GM19452 (cell line): ENCODE data around the gene CRBN.

Experiments
- ATAC-seq: cut with Tn5 transposase; IDR thresholded peaks from one replicate; pipeline ENCODE4 v1.9.1; 2021; ENCODE audit not compliant: unreplicated experiment

CRBN gene

DNA sequence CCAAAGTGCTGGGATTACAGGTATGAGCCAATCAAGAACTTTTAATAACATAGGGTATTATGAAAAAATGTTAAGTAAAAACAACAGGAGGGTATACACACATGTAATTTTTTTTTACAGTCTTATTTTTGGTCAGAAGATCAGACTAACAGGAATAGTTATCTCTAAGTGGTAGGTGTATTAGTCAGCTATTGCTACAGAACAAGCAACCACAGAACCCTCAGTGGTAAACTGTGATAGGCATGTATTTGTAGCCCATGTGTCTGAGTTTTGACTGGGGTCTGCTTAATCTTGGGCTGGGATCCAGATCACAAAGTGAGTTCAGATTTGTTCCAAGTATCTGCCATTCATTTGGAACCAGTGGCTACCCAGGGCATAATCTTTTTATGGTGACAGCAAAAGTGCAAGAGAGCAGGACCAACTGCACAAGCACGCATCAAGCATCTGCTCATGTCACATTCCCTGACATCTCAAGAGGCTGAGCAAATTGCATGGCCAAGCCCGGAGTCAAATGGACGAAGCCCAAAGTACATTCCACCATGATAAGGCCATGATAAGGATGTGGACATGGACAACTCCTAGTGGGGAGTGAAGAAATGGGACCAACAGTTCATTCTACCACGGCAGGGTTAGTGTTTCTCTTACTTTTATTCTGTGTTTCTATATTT lies 66.3 kb downstream of the CRBN start:
- no peak for ATAC-seq

- ATAC-seq, result no peak
Measured at GRCh38 chr3:3110749-3111361, 68.6 kb downstream of the CRBN start.

- no peak for ATAC-seq
Measured at GRCh38 chr3:3110299-3110630, 69.2 kb downstream of the CRBN start, which contains the start of gene IL5RA. Gene IL5RA (minus strand): TSS chr3:3110374. CDS start chr3:3104984, 5,390 bp downstream.

- ATAC-seq, result peak; percentile 88
Measured at GRCh38 chr3:3109407-3110298, 69.8 kb downstream of the CRBN start.

DNA sequence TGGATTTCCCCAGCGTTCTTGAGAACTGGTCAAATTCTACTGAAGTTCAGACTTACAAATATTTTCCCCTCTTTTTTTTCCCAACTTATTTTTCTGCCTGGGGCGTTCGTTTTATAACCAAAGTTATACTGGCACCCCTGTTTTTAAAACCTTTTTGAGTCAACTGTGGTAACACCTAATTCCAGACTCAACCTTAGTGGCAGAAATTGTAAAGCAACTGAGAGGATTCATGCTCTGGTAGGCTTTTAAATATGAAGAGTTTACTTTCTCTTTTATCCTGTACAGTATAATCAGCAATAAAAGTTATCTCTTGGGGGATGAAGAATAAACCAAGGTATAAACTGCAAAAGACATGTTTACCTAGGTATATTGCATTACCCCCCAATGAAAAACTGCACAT lies 71.6 kb downstream of the CRBN start:
- ATAC-seq, result no peak

DNA sequence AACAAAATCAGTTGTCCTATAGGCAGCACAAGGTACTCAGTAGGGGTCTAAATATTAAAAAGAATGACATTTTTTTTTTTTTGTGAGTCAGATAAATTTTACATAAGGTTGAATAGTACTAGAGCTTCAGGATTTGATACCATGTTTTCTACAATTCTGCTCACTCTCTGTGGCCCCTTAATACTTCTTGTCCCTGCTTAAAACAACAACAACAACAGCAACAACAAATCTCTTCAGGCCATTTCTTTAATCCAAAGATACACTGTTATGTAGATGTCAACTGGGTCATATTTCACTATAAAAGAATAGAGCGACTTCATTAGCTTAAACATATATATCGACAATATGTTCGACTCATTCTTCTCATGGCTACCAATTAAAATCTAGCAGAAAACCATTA lies 72.3 kb downstream of the CRBN start:
- no peak for ATAC-seq

GRCh38 chr3:3105815-3106214 lies 73.7 kb downstream of the CRBN start:
- no peak for ATAC-seq

DNA sequence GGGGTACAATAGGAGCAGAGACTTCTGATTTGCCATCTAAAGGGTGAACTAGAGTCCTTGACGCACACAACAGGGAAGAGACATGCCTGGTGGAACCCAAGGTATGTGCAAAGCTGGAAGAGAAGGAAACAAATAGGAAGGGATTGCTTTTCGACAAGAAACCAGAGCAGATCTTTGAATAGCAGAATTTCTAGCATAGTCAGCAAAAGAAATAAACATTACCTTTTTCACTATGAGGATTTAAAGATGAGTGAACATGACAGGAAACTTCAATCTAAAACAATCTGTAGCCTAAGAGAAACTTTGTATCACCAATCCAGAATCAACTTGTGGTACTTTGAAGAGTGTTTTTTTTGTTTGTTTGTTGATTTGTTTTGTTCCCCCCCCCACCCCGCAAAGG lies 74.2 kb downstream of the CRBN start:
- no peak for ATAC-seq

GRCh38 chr3:3102751-3103150 lies 76.7 kb downstream of the CRBN start:
- ATAC-seq, result no peak

DNA sequence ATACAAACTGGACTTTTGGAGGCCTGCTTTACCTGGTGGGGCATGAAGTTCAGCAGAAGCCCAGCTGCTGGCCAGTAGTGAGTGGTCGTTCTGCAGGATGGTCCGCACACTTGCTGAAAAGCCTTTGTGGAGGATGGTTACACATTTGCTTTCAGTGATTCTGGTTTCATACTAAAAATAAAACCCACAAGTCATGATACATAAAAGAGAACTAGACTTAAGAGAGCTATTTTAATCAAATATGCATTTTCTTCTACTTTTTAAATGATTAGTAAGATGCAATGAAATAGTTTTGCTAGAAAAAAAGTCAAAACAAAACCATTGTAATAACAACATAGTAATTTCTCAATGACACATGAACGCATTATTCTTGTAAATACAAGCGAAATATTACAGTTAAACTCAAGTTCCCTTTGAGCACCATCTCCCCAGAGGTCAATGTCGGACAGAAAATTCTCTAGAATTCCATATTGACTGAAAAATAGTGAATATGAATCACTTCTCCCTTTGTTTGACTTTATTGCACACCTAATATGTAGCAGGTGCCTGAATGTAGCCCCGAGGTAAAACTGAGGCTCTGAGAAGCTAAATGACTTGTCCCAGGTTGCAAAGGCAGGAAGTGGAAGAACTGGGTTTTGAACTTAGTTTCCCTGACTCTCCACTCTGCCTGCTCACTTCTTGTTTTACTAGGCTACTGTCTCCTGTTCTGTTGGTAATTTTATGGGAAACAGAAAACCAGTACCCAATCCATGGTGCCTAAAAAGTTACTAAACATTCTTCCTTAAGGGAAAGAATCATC lies 77.6 kb downstream of the CRBN start:
- ATAC-seq, result peak; percentile 58
